ENCODE results near the gene SRRM1.
"Not testable (repeated sequence)": the region's sequence is repeated elsewhere in the genome, so short reads cannot be mapped to it uniquely, and the experiment has no call there.

SRRM1 gene

GRCh38 chr1:24696041-24696755 lies 53.1 kb downstream of the SRRM1 start:
- no peak for DNase-seq (ENCODE audit: low spot score)

- no peak for DNase-seq (ENCODE audit: low spot score)
Observed at GRCh38 chr1:24696756-24697330, 53.7 kb downstream of the SRRM1 start.

GRCh38 chr1:24697453-24698001 lies 54.4 kb downstream of the SRRM1 start:
- DNase-seq (ENCODE audit: low spot score) = not testable (repeated sequence)

- not testable (repeated sequence) for DNase-seq (ENCODE audit: low spot score)
Observed at GRCh38 chr1:24698326-24698725, 55.2 kb downstream of the SRRM1 start.

- no peak for DNase-seq (ENCODE audit: low spot score)
Observed at GRCh38 chr1:24699628-24700027, 56.5 kb downstream of the SRRM1 start.

GRCh38 chr1:24702511-24703293 lies 59.6 kb downstream of the SRRM1 start:
- no peak for DNase-seq (ENCODE audit: low spot score)

GRCh38 chr1:24704411-24705259 lies 61.5 kb downstream of the SRRM1 start:
- peak; percentile 64 for DNase-seq (ENCODE audit: low spot score)

- peak; percentile 96 for DNase-seq (ENCODE audit: low spot score)
Observed at GRCh38 chr1:24705260-24706073, 62.4 kb downstream of the SRRM1 start.

- DNase-seq (ENCODE audit: low spot score) = not testable (repeated sequence)
Observed at GRCh38 chr1:24706074-24706389, 62.9 kb downstream of the SRRM1 start.

- DNase-seq (ENCODE audit: low spot score) = no peak
Observed at GRCh38 chr1:24707687-24708086, 64.6 kb downstream of the SRRM1 start.

- DNase-seq (ENCODE audit: low spot score) = no peak
Observed at GRCh38 chr1:24708938-24709337, 65.8 kb downstream of the SRRM1 start.

GRCh38 chr1:24709791-24710441 lies 66.8 kb downstream of the SRRM1 start:
- DNase-seq (ENCODE audit: low spot score) = no peak

- DNase-seq (ENCODE audit: low spot score) = no peak
Observed at GRCh38 chr1:24711329-24711728, 68.2 kb downstream of the SRRM1 start.

- DNase-seq (ENCODE audit: low spot score) = no peak
Observed at GRCh38 chr1:24713176-24713575, 70.1 kb downstream of the SRRM1 start.

GRCh38 chr1:24713736-24714135 lies 70.6 kb downstream of the SRRM1 start:
- no peak for DNase-seq (ENCODE audit: low spot score)

GRCh38 chr1:24714859-24715520 lies 71.9 kb downstream of the SRRM1 start:
- DNase-seq (ENCODE audit: low spot score) = no peak

GRCh38 chr1:24715658-24716057 lies 72.6 kb downstream of the SRRM1 start:
- DNase-seq (ENCODE audit: low spot score) = no peak

GRCh38 chr1:24717887-24718650 lies 75.0 kb downstream of the SRRM1 start:
- DNase-seq (ENCODE audit: low spot score) = no peak

- no peak for DNase-seq (ENCODE audit: low spot score)
Observed at GRCh38 chr1:24720152-24720551, 77.0 kb downstream of the SRRM1 start.
